K562 treated with DMSO at 1 percent for 24 hours (cell line): Measurements from ENCODE around the gene PPM1B. TPM values are rescaled to one million over a fixed set of nuclear protein-coding genes. Genes with fewer than 3 reads are reported as not detected.

Experiments
- total RNA-seq: library from RNA; unstranded; fragments of 300-600 nt; gene quantifications from 2 replicates; pipeline ENCODE4 v1.2.3, GENCODE V29; 2022; ENCODE audit warnings: low read depth; ENCODE audit not compliant: insufficient read depth

PPM1B gene
- total RNA-seq = 19.1 and 21.5 TPM in 2 replicates

GRCh38 chr2:44168681-44169154 lies at the start of gene PPM1B:
TSS of gene PPM1B (plus strand) at chr2:44168875. CDS start at chr2:44201200, 32,325 bp downstream.

Other genes starting within 250 kb of the PPM1B start
- 35.3 and 39.0 TPM in 2 replicates for gene LRPPRC, start 172.9 kb upstream of the PPM1B start, total RNA-seq
- gene SLC3A1, start 106.6 kb downstream of the PPM1B start, total RNA-seq = not detected in 2 replicates
- 15.5 and 19.0 TPM in 2 replicates for gene PREPL, start 192.6 kb downstream of the PPM1B start, total RNA-seq
- 3.9 and 5.9 TPM in 2 replicates for gene CAMKMT, start 193.1 kb downstream of the PPM1B start, total RNA-seq